H9 (cell line): ENCODE results near the gene IL36G. TPM values are rescaled to one million over a fixed set of nuclear protein-coding genes. Genes with fewer than 3 reads are reported as not detected.

Experiments
- DNase-seq: peaks from one replicate; pipeline ENCODE4 v3.0.0-alpha.2; 2017
- H2AFZ ChIP-seq: one replicate; pipeline ENCODE4 v1.6.1; 2013; ENCODE audit warnings: mild to moderate bottlenecking, low read length, control low read depth, moderate library complexity
- H2AK5ac ChIP-seq: 2 replicates; pipeline ENCODE4 v1.6.1; 2013; ENCODE audit warnings: low read length, control low read depth, mixed read lengths; ENCODE audit not compliant: insufficient read length
- H2BK120ac ChIP-seq: one replicate; pipeline ENCODE4 v1.6.1; 2013; ENCODE audit warnings: low read depth, mild to moderate bottlenecking, low read length, control low read depth, inconsistent platforms; ENCODE audit not compliant: poor library complexity, severe bottlenecking
- H2BK12ac ChIP-seq: 2 replicates; pipeline ENCODE4 v1.6.1; 2013; ENCODE audit warnings: low read length, control low read depth, mixed read lengths, low read depth; ENCODE audit not compliant: insufficient read length
- H2BK15ac ChIP-seq: 2 replicates; pipeline ENCODE4 v1.6.1; 2013; ENCODE audit warnings: low read depth, low read length, control low read depth
- H2BK20ac ChIP-seq: one replicate; pipeline ENCODE4 v1.6.1; 2013; ENCODE audit warnings: low read depth, mild to moderate bottlenecking, low read length, control low read depth, inconsistent platforms; ENCODE audit not compliant: poor library complexity, severe bottlenecking
- H2BK5ac ChIP-seq: 2 replicates; pipeline ENCODE4 v1.6.1; 2013; ENCODE audit warnings: low read length, control low read depth, mixed read lengths; ENCODE audit not compliant: insufficient read length
- H3K14ac ChIP-seq: 2 replicates; pipeline ENCODE4 v1.6.1; 2013; ENCODE audit warnings: low read length, control low read depth; ENCODE audit not compliant: insufficient read depth
- H3K18ac ChIP-seq: 2 replicates; pipeline ENCODE4 v1.6.1; 2013; ENCODE audit warnings: low read depth, mild to moderate bottlenecking, mixed read lengths, low read length, control low read depth; ENCODE audit not compliant: insufficient read length
- H3K23ac ChIP-seq: 2 replicates; pipeline ENCODE4 v1.6.1; 2013; ENCODE audit warnings: low read length, control low read depth, mixed read lengths, low read depth; ENCODE audit not compliant: insufficient read length
- H3K23me2 ChIP-seq: 2 replicates; pipeline ENCODE4 v1.6.1; 2013; ENCODE audit warnings: low read depth, mild to moderate bottlenecking, mixed read lengths, low read length, control low read depth; ENCODE audit not compliant: insufficient read length, poor library complexity, severe bottlenecking
- H3K27ac ChIP-seq: 2 replicates; pipeline ENCODE4 v1.5.1; 2013; ENCODE audit warnings: low read length, control low read depth, mixed read lengths, low read depth; ENCODE audit not compliant: insufficient read length
- H3K27me3 ChIP-seq: 2 replicates; pipeline ENCODE4 v1.6.1; 2013; ENCODE audit warnings: low read length, control low read depth, inconsistent platforms; ENCODE audit not compliant: insufficient read depth
- H3K4ac ChIP-seq: 2 replicates; pipeline ENCODE4 v1.6.1; 2013; ENCODE audit warnings: low read depth, mild to moderate bottlenecking, control low read depth, inconsistent platforms, low read length, moderate library complexity
- H3K4me1 ChIP-seq: 2 replicates; pipeline ENCODE4 v1.6.1; 2013; ENCODE audit warnings: low read length, control low read depth, inconsistent platforms; ENCODE audit not compliant: insufficient read depth
- H3K4me2 ChIP-seq: 2 replicates; pipeline ENCODE4 v1.6.1; 2013; ENCODE audit warnings: low read length, control low read depth, mixed read lengths; ENCODE audit not compliant: insufficient read length, insufficient read depth
- H3K56ac ChIP-seq: 2 replicates; pipeline ENCODE4 v1.6.1; 2013; ENCODE audit warnings: low read depth, mild to moderate bottlenecking, mixed read lengths, low read length, control low read depth; ENCODE audit not compliant: insufficient read length
- H3K79me1 ChIP-seq: 2 replicates; pipeline ENCODE4 v1.6.1; 2013; ENCODE audit warnings: low read depth, mild to moderate bottlenecking, moderate library complexity, low read length, control low read depth, inconsistent platforms; ENCODE audit not compliant: insufficient read depth, poor library complexity, severe bottlenecking
- H3K79me2 ChIP-seq: 2 replicates; pipeline ENCODE4 v1.6.1; 2013; ENCODE audit warnings: low read length, control low read depth, inconsistent platforms; ENCODE audit not compliant: insufficient read depth
- H3K9ac ChIP-seq: 2 replicates; pipeline ENCODE4 v1.6.1; 2013; ENCODE audit warnings: low read length, control low read depth, mixed read lengths; ENCODE audit not compliant: insufficient read length; ENCODE audit errors: extremely low read depth
- H3K9me3 ChIP-seq: one replicate; pipeline ENCODE4 v1.6.1; 2013; ENCODE audit warnings: low read depth, low read length, inconsistent platforms; ENCODE audit not compliant: control insufficient read depth
- H3T11ph ChIP-seq: one replicate; pipeline ENCODE4 v1.6.1; 2013; ENCODE audit warnings: mild to moderate bottlenecking, low read length, control low read depth, inconsistent platforms
- H4K20me1 ChIP-seq: one replicate; pipeline ENCODE4 v1.6.1; 2013; ENCODE audit not compliant: control insufficient read depth, insufficient read length, insufficient read depth
- H4K5ac ChIP-seq: 2 replicates; pipeline ENCODE4 v1.6.1; 2013; ENCODE audit warnings: low read depth, mild to moderate bottlenecking, mixed read lengths, low read length, control low read depth; ENCODE audit not compliant: insufficient read length
- H4K8ac ChIP-seq: replicated peaks from 2 replicates; pipeline ENCODE4 v1.6.1; 2013; ENCODE audit warnings: low read length, control low read depth, mixed read lengths, low read depth; ENCODE audit not compliant: insufficient read length
- H4K91ac ChIP-seq: 2 replicates; pipeline ENCODE4 v1.6.1; 2013; ENCODE audit warnings: low read depth, mild to moderate bottlenecking, moderate library complexity, mixed read lengths, low read length, control low read depth; ENCODE audit not compliant: insufficient read length
- H3K27ac Mint-ChIP-seq, 3 experiments: 2 replicates in 2 of 3; 3 replicates in 1 of 3; pipeline ENCODE4 v1.8.0; 2020 to 2021; ENCODE audit warnings: mixed read lengths in 3 of 3, mild to moderate bottlenecking in 1 of 3, moderate library complexity in 1 of 3
- H3K27me3 Mint-ChIP-seq: 2 replicates; pipeline ENCODE4 v1.8.0; 2021; ENCODE audit warnings: low read depth, mild to moderate bottlenecking, moderate library complexity, mixed read lengths
- H3K36me3 Mint-ChIP-seq, 3 experiments: 2 replicates in 2 of 3; 3 replicates in 1 of 3; pipeline ENCODE4 v1.8.0; 2020 to 2021; ENCODE audit warnings: low read depth in 3 of 3, mixed read lengths in 3 of 3; ENCODE audit not compliant: insufficient read depth in 1 of 3
- H3K4me1 Mint-ChIP-seq, 2 experiments: 2 replicates each; pipeline ENCODE4 v1.8.0; 2020; ENCODE audit warnings: mixed read lengths in 2 of 2
- H3K4me3 Mint-ChIP-seq, 2 experiments: 2 replicates in 1 of 2; 3 replicates in 1 of 2; pipeline ENCODE4 v1.8.0; 2020 to 2021; ENCODE audit warnings: mild to moderate bottlenecking in 2 of 2, mixed read lengths in 2 of 2, moderate library complexity in 1 of 2
- H3K9me3 Mint-ChIP-seq, 2 experiments: 2 replicates in 1 of 2; 3 replicates in 1 of 2; pipeline ENCODE4 v1.8.0; 2020; ENCODE audit warnings: mild to moderate bottlenecking in 2 of 2, mixed read lengths in 2 of 2, moderate library complexity in 1 of 2
- WGBS: extraction: QIAGEN DNeasy Blood & Tissue Kit; methylation state at CpG from one replicate; pipeline ENCODE4 v1.1.7; 2013; ENCODE audit warnings: missing lambda C conversion rate, low lambda C conversion rate, mixed read lengths; ENCODE audit not compliant: insufficient read length; ENCODE audit errors: extremely low coverage; 5-methylcytosine and 5-hydroxymethylcytosine counted together
- total RNA-seq: library from RNA; stranded (reverse); gene quantifications from 2 replicates; pipeline ENCODE4 v1.2.1, GENCODE V29; 2021
- TF ChIP-seq, protein P1 (sequence below): fragments of 200-600 bp; sonication (generic); conservative IDR thresholded peaks from 3 replicates; pipeline ENCODE4 v1.8.0; 2021; ENCODE audit warnings: antibody characterized with exemption, mild to moderate bottlenecking

Gene IL36G
- total RNA-seq, 1 experiment from 2014 or later: not detected

DNA sequence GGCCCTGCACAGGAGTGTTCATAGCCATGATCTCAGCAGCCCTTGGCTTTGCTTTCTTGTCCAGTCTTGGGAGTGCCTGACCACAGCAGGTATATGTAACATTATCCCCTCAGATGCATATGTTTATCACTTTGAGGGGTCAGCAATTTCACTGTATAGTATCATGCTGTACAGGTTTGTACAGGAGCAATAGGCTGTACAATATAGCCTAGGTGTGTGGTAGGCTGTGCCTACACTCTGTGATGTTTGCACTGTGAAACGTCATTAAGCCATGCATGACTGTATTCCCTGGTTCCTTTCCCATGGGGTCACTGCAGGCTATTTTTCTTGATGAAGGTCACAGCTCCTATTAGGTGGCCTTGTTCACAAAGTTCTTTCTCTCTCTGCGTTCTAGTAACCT lies 4.7 kb upstream of the IL36G start:
- H3K27me3 Mint-ChIP-seq: peaks cover 31% of the 10 kb centered on the region
- no peak overlapping the region for H3K4me2 ChIP-seq
- H3K4me3 Mint-ChIP-seq: no peak overlapping the region
- no peak overlapping the region for H3K9ac ChIP-seq
- H2BK15ac ChIP-seq: no peak overlapping the region
- H2BK12ac ChIP-seq: no peak overlapping the region
- H3K79me1 ChIP-seq: no peaks in the 10 kb centered on the region
- H4K8ac ChIP-seq: no peak overlapping the region
- H3K4me1 ChIP-seq: no peaks in the 10 kb centered on the region
- no peak overlapping the region for H2BK120ac ChIP-seq
- TF ChIP-seq, protein P1, sequence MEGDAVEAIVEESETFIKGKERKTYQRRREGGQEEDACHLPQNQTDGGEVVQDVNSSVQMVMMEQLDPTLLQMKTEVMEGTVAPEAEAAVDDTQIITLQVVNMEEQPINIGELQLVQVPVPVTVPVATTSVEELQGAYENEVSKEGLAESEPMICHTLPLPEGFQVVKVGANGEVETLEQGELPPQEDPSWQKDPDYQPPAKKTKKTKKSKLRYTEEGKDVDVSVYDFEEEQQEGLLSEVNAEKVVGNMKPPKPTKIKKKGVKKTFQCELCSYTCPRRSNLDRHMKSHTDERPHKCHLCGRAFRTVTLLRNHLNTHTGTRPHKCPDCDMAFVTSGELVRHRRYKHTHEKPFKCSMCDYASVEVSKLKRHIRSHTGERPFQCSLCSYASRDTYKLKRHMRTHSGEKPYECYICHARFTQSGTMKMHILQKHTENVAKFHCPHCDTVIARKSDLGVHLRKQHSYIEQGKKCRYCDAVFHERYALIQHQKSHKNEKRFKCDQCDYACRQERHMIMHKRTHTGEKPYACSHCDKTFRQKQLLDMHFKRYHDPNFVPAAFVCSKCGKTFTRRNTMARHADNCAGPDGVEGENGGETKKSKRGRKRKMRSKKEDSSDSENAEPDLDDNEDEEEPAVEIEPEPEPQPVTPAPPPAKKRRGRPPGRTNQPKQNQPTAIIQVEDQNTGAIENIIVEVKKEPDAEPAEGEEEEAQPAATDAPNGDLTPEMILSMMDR: no peak
- no peaks in the 10 kb centered on the region for H3K4me1 Mint-ChIP-seq
- H3K79me2 ChIP-seq: no peaks in the 10 kb centered on the region
- H3K56ac ChIP-seq: no peak overlapping the region
- no peak overlapping the region for H4K91ac ChIP-seq
- no peaks in the 10 kb centered on the region for H3K23me2 ChIP-seq
- H4K20me1 ChIP-seq: no peaks in the 10 kb centered on the region
- no peak overlapping the region for H2AFZ ChIP-seq
- peaks cover 2 to 42% of the 10 kb centered on the region in 2 experiments; a peak in 4 of 5 replicates for H3K9me3 Mint-ChIP-seq
- H3K27me3 ChIP-seq: no peaks in the 10 kb centered on the region
- H3K23ac ChIP-seq: no peak overlapping the region
- no peak overlapping the region for H3K14ac ChIP-seq
- H3K4ac ChIP-seq: no peak overlapping the region
- H2BK20ac ChIP-seq: no peak overlapping the region
- no peak overlapping the region for H4K5ac ChIP-seq
- no peak overlapping the region for H3T11ph ChIP-seq
- H3K18ac ChIP-seq: no peak overlapping the region
- H3K36me3 Mint-ChIP-seq: no peaks in the 10 kb centered on the region
- no peaks in the 10 kb centered on the region for H3K9me3 ChIP-seq
- H2AK5ac ChIP-seq: no peak overlapping the region
- no peak overlapping the region for H3K27ac ChIP-seq
- DNase-seq: no peak
- no CpG with 5 or more reads among the region's 2 CpGs for WGBS
- H2BK5ac ChIP-seq: no peak overlapping the region
- no peak overlapping the region for H3K27ac Mint-ChIP-seq
